GM12878 (cell line): ENCODE data around the gene INO80E. TPM values are rescaled to one million over a fixed set of nuclear protein-coding genes. Genes with fewer than 3 reads are reported as not detected.

Source experiments
- ATAC-seq: fragments of 200-7000 bp; cut with Tn5 transposase; 3 replicates; pipeline ENCODE4 v1.9.1; 2020; ENCODE audit warnings: mild to moderate bottlenecking, moderate library complexity
- BruUV-seq: library from RNA; stranded (reverse); fragments of 400-500 nt; replicated peaks from 2 replicates; lab custom pipeline; 2021; lab: Mats Ljungman, UMichigan
- CTCF ChIA-PET: fragments of 300-600 bp; sonication (Branson Sonifier 250); formaldehyde crosslinking; extraction: SDS; loops from one replicate; lab custom pipeline; 2021; ENCODE audit warnings: inconsistent platforms; lab: Yijun Ruan, JAX
- POLR2A ChIA-PET: fragments of 350-600 bp; formaldehyde crosslinking; extraction: SDS; loops from one replicate; lab custom pipeline; 2021; ENCODE audit warnings: inconsistent platforms; lab: Charles Lee
- RAD21 ChIA-PET: fragments of 300-600 bp; sonication (Branson Sonifier 250); formaldehyde crosslinking; loops from one replicate; lab custom pipeline; 2023; ENCODE audit warnings: antibody characterized with exemption; ENCODE audit not compliant: unreplicated experiment; lab: Charles Lee
- SMC1A ChIA-PET: fragments of 300-600 bp; sonication (Branson Sonifier 250); formaldehyde crosslinking; loops from one replicate; lab custom pipeline; 2023; ENCODE audit not compliant: unreplicated experiment, uncharacterized antibody; lab: Charles Lee
- DNase-seq: peaks from one replicate; pipeline ENCODE4 v3.0.0-alpha.2; 2011; ENCODE audit warnings: low read depth, low spot score
- FAIRE-seq: peaks from 3 replicates; lab custom pipeline; 2011; peaks lifted over from hg19 to GRCh38; lab: Jason Lieb, UNC
- H2AFZ ChIP-seq: 2 replicates; pipeline ENCODE4 v1.6.0; 2011; ENCODE audit warnings: low read depth, low read length, control low read depth; ENCODE audit not compliant: control insufficient read depth
- H3K27ac ChIP-seq: 2 replicates; pipeline ENCODE4 v1.5.1; 2011; ENCODE audit warnings: control low read depth; ENCODE audit not compliant: control insufficient read depth, insufficient read depth
- H3K27me3 ChIP-seq, 2 experiments: replicated peaks in 1 of 2; 2 replicates each; pipeline versions ENCODE4 v1.6.0 to v1.6.1; 2011; ENCODE audit warnings: low read length in 1 of 2; ENCODE audit not compliant: control insufficient read depth in 2 of 2, insufficient read depth in 2 of 2
- H3K36me3 ChIP-seq, 2 experiments: 2 replicates each; pipeline ENCODE4 v1.5.1; 2011; ENCODE audit warnings: low read length in 1 of 2; ENCODE audit not compliant: control insufficient read depth in 2 of 2, insufficient read depth in 2 of 2
- H3K4me1 ChIP-seq: 2 replicates; pipeline ENCODE4 v1.6.1; 2011; ENCODE audit warnings: mild to moderate bottlenecking, low read length, moderate library complexity, mixed read lengths; ENCODE audit not compliant: control insufficient read depth, insufficient read depth
- H3K4me2 ChIP-seq: 2 replicates; pipeline ENCODE4 v1.6.0; 2011; ENCODE audit warnings: control low read depth; ENCODE audit not compliant: control insufficient read depth, insufficient read depth
- H3K4me3 ChIP-seq: fragments of 200-600 bp; sonication (generic); 2 replicates; pipeline ENCODE4 v1.5.1; 2016
- H3K79me2 ChIP-seq: 2 replicates; pipeline ENCODE4 v1.6.0; 2011; ENCODE audit warnings: low read length; ENCODE audit not compliant: control insufficient read depth, insufficient read depth
- H3K9ac ChIP-seq: 2 replicates; pipeline ENCODE4 v1.8.0; 2011; ENCODE audit warnings: low read length, control low read depth, mixed read lengths; ENCODE audit not compliant: control insufficient read depth, insufficient read depth
- H3K9me3 ChIP-seq: replicated peaks from 3 replicates; pipeline ENCODE4 v1.5.1; 2011; ENCODE audit warnings: mild to moderate bottlenecking, low read length; ENCODE audit not compliant: control insufficient read depth, insufficient read depth
- H4K20me1 ChIP-seq: 2 replicates; pipeline ENCODE4 v1.6.0; 2011; ENCODE audit not compliant: control insufficient read depth, insufficient read depth
- ATF3 ChIP-seq: IDR thresholded peaks from 2 replicates; pipeline ENCODE4 v1.6.1; 2011; ENCODE audit warnings: low read depth, mild to moderate bottlenecking, low read length, moderate library complexity, borderline replicate concordance; ENCODE audit errors: extremely low read depth
- ATF7 ChIP-seq: fragments of 450-650 bp; IDR thresholded peaks from 2 replicates; pipeline ENCODE4 v1.6.1; 2016; ENCODE audit warnings: low read depth, mild to moderate bottlenecking
- CHD4 ChIP-seq: fragments of 200-600 bp; sonication (generic); IDR thresholded peaks from 2 replicates; pipeline ENCODE4 v1.6.1; 2016; ENCODE audit warnings: mild to moderate bottlenecking
- E4F1 ChIP-seq: fragments of 450-650 bp; IDR thresholded peaks from 2 replicates; pipeline ENCODE4 v1.6.1; 2018; ENCODE audit warnings: borderline replicate concordance, mild to moderate bottlenecking; ENCODE audit not compliant: partially characterized antibody
- ESRRA ChIP-seq: IDR thresholded peaks from 2 replicates; pipeline ENCODE4 v1.6.1; 2012; ENCODE audit warnings: mild to moderate bottlenecking, low read length, improper control_type of control experiment
- GATAD2B ChIP-seq: fragments of 450-650 bp; conservative IDR thresholded peaks from 2 replicates; pipeline ENCODE4 v1.6.1; 2017; ENCODE audit warnings: low read depth, mild to moderate bottlenecking, moderate library complexity
- HDAC2 ChIP-seq: fragments of 200-600 bp; sonication (generic); IDR thresholded peaks from 2 replicates; pipeline ENCODE4 v1.6.1; 2017
- HDGF ChIP-seq: fragments of 450-650 bp; IDR thresholded peaks from 2 replicates; pipeline ENCODE4 v1.6.1; 2016; ENCODE audit warnings: antibody characterized with exemption
- JUND ChIP-seq: IDR thresholded peaks from 2 replicates; pipeline ENCODE4 v1.6.1; 2012; ENCODE audit warnings: low read depth, mild to moderate bottlenecking, low read length, improper control_type of control experiment, moderate library complexity
- MTA2 ChIP-seq: fragments of 450-650 bp; IDR thresholded peaks from 2 replicates; pipeline ENCODE4 v1.6.1; 2016; ENCODE audit warnings: low read depth, mild to moderate bottlenecking, moderate library complexity
- POLR2AphosphoS2 ChIP-seq: IDR thresholded peaks from 2 replicates; pipeline ENCODE4 v1.6.1; 2011; ENCODE audit warnings: low read depth, mild to moderate bottlenecking, low read length, improper control_type of control experiment, moderate library complexity
- PRDM15 ChIP-seq: fragments of 450-650 bp; formaldehyde crosslinking; IDR thresholded peaks from 2 replicates; pipeline ENCODE4 v1.4.0; 2020; ENCODE audit warnings: mild to moderate bottlenecking, moderate library complexity
- RBBP5 ChIP-seq: fragments of 200-600 bp; sonication (generic); conservative IDR thresholded peaks from 2 replicates; pipeline ENCODE4 v1.6.1; 2016
- TCF3 ChIP-seq: IDR thresholded peaks from 2 replicates; pipeline ENCODE4 v1.6.1; 2012; ENCODE audit warnings: low read depth, mild to moderate bottlenecking, low read length, borderline replicate concordance; ENCODE audit not compliant: insufficient read depth
- ZNF207 ChIP-seq: fragments of 450-650 bp; IDR thresholded peaks from 2 replicates; pipeline ENCODE4 v1.6.1; 2014; ENCODE audit warnings: antibody characterized with exemption, mild to moderate bottlenecking, borderline replicate concordance
- ZSCAN29 ChIP-seq: fragments of 450-650 bp; IDR thresholded peaks from 2 replicates; pipeline ENCODE4 v1.6.1; 2017; ENCODE audit warnings: mild to moderate bottlenecking, moderate library complexity
- ZZZ3 ChIP-seq: IDR thresholded peaks from 2 replicates; pipeline ENCODE4 v1.6.1; 2011; ENCODE audit warnings: low read depth; ENCODE audit not compliant: control insufficient read depth, insufficient read length
- WGBS: methylation state at CpG from one replicate; pipeline ENCODE4 v1.1.6; 2016; ENCODE audit warnings: low lambda C conversion rate; ENCODE audit not compliant: insufficient replicate concordance, insufficient coverage; ENCODE audit errors: missing lambda C conversion rate; 5-methylcytosine and 5-hydroxymethylcytosine counted together
- in situ Hi-C: fragments of 300-500 bp; cut with MboI; formaldehyde crosslinking; loops from 9 replicates; pipeline ENCODE4 v1.14.3; 2018; ENCODE audit warnings: mixed read lengths
- intact Hi-C: fragments of 100-400 bp; cut with micrococcal nuclease; formaldehyde crosslinking; loops from one replicate; pipeline ENCODE4 v1.14.2; 2022; ENCODE audit not compliant: unreplicated experiment
- polyA plus RNA-seq, 11 experiments: library from polyadenylated mRNA; depleted of rRNA in 4 of 11; unstranded in 6 of 11; stranded (reverse) in 5 of 11; fragments of >200 nt; fragmentation: Nextera tagmentation in 4 of 11; fragmentation: Illumina TruSeq in 1 of 11; extraction: Ambion mirVana in 4 of 11; extraction: Trizol in 1 of 11; gene quantifications; 1 replicate in 1 of 11; 2 replicates in 10 of 11; pipeline versions ENCODE4 v1.2.1 to v1.2.3, GENCODE V29; 2011 to 2016; ENCODE audit warnings: inconsistent platforms in 2 of 11, missing spikeins in 2 of 11, low read depth in 1 of 11
- total RNA-seq, 4 experiments: library from RNA; depleted of rRNA in 3 of 4; stranded (reverse); fragments of >200 nt in 3 of 4; fragmentation: Illumina TruSeq in 1 of 4; extraction: Trizol in 1 of 4; gene quantifications; 2 replicates each; pipeline versions ENCODE4 v1.2.1 to v1.2.3, GENCODE V29; 2013 to 2021

Gene INO80E
- total and polyA plus RNA-seq, 10 of the 15 experiments (the other 5 are each of a cell fraction or from before 2014, with no cell fraction given), result 0.39 to 74.0 (median 33.0) TPM

GRCh38 chr16:30022887-30023286 lies 26.8 kb downstream of the INO80E start, which contains the start of gene C16orf92:
Gene C16orf92, plus strand, starts transcription at chr16:30023198. Its CDS starts 143 bp downstream, at chr16:30023341.
- Histone ChIP-seq H2AFZ (no peak within 1 kb of the TSS), H3K4me1 (0 out of 2 replicates have a peak, but pooled peaks cover 2% of the 10 kb centered on the region), H3K36me3 (no peaks in the 10 kb centered on the region), H3K4me2 (no peak within 1 kb of the TSS), H3K27me3 (peaks cover 0 to 4% of the 10 kb centered on the region in 2 experiments; a peak in 1 of 4 replicates), H3K9me3 (no peaks in the 10 kb centered on the region)
- ChIA-PET POLR2A (no interaction called here), SMC1A (interaction anchor here (1.2 kb wide), 1 partner anchor 10 kb away, joined by 3 read pairs; no protein-coding TSS in a partner anchor), CTCF (interaction anchor here (0.7 to 1.4 kb wide), 7 partner anchors 9 to 174 kb away, joined by 3 to 6 read pairs (median 3); no protein-coding TSS in a partner anchor)
- no peak for FAIRE-seq
- TF ChIP-seq RBBP5, result no peak
- TF ChIP-seq HDAC2, result no peak
- no peak for TF ChIP-seq ZNF207
- TF ChIP-seq TCF3, result no peak
- TF ChIP-seq POLR2AphosphoS2, result no peak
- TF ChIP-seq ATF3, result no peak
- TF ChIP-seq ZZZ3, result no peak
- TF ChIP-seq ZSCAN29, result no peak
- no peak for TF ChIP-seq JUND
- no peak for TF ChIP-seq E4F1
- TF ChIP-seq GATAD2B, result no peak
- TF ChIP-seq ATF7, result no peak
- TF ChIP-seq ESRRA, result no peak
- no peak for TF ChIP-seq MTA2
- TF ChIP-seq HDGF, result no peak
- TF ChIP-seq CHD4, result no peak
- no peak for TF ChIP-seq PRDM15 (CRISPR knock-in tag)
- TF ChIP-seq, all 136 proteins: peak for 0
- 41% methylated on average over 6 of the region's 6 CpGs for WGBS
- Histone ChIP-seq H3K4me3 (no peak within 1 kb of the TSS), H3K79me2 (no peaks in the 10 kb centered on the region), H4K20me1 (no peaks in the 10 kb centered on the region; the same call in 1 of the 2 replicates), H3K9ac (no peak within 1 kb of the TSS), H3K27ac (no peak within 1 kb of the TSS)
- no TSS peak for BruUV-seq
- in situ Hi-C loops (loop anchor here (25.0 kb wide), 1 partner anchor 911 kb away; no protein-coding TSS in a partner anchor), intact Hi-C loops (loop anchor here (5.0 to 10.0 kb wide), 3 partner anchors 118 to 321 kb away; partner anchors contain the start of genes ASPHD1 and PAGR1)
- ATAC-seq (no peak), DNase-seq (no peak)
- RAD21 ChIA-PET, result no interaction called here
